Thoracic aorta (tissue), 2 donors: ENCODE measurements around the gene SLC22A5. TPM values are rescaled to one million over a fixed set of nuclear protein-coding genes. Genes with fewer than 3 reads are reported as not detected.

ENCODE experiments used
- ATAC-seq: fragments of 150-250 bp; one replicate; pipeline ENCODE4 v1.8.0; 2017; ENCODE audit warnings: low read depth; ENCODE audit not compliant: insufficient number of reproducible peaks, low FRiP score
- DNase-seq: peaks from one replicate; pipeline ENCODE4 v3.0.0-alpha.2; 2020; ENCODE audit warnings: low spot score
- H3K27ac ChIP-seq, 2 donors: fragments of 200-600 bp; sonication (generic); 1 replicate in 1 of 2; 2 replicates in 1 of 2; pipeline ENCODE4 v1.5.1; 2016; ENCODE audit warnings: mild to moderate bottlenecking in 2 of 2, moderate library complexity in 2 of 2
- H3K27me3 ChIP-seq: fragments of 200-600 bp; sonication (generic); replicated peaks from 2 replicates; pipeline ENCODE4 v1.6.0; 2016; ENCODE audit warnings: mild to moderate bottlenecking; ENCODE audit not compliant: insufficient read depth
- H3K36me3 ChIP-seq: fragments of 200-600 bp; sonication (generic); one replicate; pipeline ENCODE4 v1.5.1; 2016
- H3K4me1 ChIP-seq, 2 donors: fragments of 200-600 bp; sonication (generic); 1 replicate in 1 of 2; 2 replicates in 1 of 2; pipeline versions ENCODE4 v1.5.1 to v1.6.0; 2016; ENCODE audit warnings: low read depth in 2 of 2, mild to moderate bottlenecking in 1 of 2; ENCODE audit not compliant: control insufficient read depth in 1 of 2
- H3K4me3 ChIP-seq: fragments of 200-600 bp; sonication (generic); 2 replicates; pipeline ENCODE4 v1.5.1; 2016; ENCODE audit warnings: mild to moderate bottlenecking
- H3K9me3 ChIP-seq: fragments of 200-600 bp; sonication (generic); 2 replicates; pipeline ENCODE4 v1.5.1; 2016
- total RNA-seq, 2 donors: library from RNA; depleted of rRNA; stranded (reverse); fragments of >200 nt; gene quantifications; one replicate each; pipeline versions ENCODE4 v1.1.0 to v1.2.3, GENCODE V29; 2016
- TF ChIP-seq, protein P1 (sequence below): fragments of 200-600 bp; sonication (generic); IDR thresholded peaks from one replicate; pipeline ENCODE4 v1.5.1; 2019; ENCODE audit warnings: antibody characterized with exemption

The SLC22A5 gene
- total RNA-seq, 2 donors from 2014 or later = 24.9 to 30.8 TPM

DNA sequence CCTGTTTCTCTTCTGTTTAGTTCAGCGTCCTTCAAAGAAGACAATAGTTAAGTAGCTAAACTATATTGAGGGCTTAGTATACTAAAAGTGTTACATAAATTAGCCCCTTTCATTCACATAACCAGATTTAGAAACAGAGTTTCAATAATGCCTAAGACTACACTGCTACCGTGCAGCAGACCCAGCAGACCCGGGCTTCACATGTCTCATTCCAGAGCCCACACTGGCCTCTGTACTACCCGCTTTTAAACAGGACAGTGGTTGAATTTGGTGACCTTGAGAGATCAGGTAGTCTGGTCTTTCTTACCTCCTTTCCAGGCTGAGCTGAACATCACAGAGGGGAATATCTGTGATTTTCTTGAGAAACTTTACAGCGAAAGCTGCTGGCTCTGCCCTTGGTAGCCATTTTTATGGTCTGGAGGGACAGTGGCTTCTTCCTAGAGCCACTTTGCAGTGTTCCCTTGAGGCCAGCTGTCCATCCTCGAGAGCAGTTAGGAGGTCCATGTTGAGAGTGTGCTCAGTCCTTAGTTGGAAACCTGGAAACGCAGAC is 56.5 kb downstream of the SLC22A5 start:
- DNase-seq (no peak), ATAC-seq (no peak)
- Histone ChIP-seq H3K27me3 (no peaks in the 10 kb centered on the region), H3K4me3 (peak overlapping the region; percentile 27), H3K4me1 (peaks cover 69 to 95% of the 10 kb centered on the region in 2 donors), H3K9me3 (no peaks in the 10 kb centered on the region), H3K27ac (peak overlapping the region; percentile 48 to 71), H3K36me3 (no peaks in the 10 kb centered on the region)
- TF ChIP-seq, protein P1, sequence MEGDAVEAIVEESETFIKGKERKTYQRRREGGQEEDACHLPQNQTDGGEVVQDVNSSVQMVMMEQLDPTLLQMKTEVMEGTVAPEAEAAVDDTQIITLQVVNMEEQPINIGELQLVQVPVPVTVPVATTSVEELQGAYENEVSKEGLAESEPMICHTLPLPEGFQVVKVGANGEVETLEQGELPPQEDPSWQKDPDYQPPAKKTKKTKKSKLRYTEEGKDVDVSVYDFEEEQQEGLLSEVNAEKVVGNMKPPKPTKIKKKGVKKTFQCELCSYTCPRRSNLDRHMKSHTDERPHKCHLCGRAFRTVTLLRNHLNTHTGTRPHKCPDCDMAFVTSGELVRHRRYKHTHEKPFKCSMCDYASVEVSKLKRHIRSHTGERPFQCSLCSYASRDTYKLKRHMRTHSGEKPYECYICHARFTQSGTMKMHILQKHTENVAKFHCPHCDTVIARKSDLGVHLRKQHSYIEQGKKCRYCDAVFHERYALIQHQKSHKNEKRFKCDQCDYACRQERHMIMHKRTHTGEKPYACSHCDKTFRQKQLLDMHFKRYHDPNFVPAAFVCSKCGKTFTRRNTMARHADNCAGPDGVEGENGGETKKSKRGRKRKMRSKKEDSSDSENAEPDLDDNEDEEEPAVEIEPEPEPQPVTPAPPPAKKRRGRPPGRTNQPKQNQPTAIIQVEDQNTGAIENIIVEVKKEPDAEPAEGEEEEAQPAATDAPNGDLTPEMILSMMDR = no peak

DNA sequence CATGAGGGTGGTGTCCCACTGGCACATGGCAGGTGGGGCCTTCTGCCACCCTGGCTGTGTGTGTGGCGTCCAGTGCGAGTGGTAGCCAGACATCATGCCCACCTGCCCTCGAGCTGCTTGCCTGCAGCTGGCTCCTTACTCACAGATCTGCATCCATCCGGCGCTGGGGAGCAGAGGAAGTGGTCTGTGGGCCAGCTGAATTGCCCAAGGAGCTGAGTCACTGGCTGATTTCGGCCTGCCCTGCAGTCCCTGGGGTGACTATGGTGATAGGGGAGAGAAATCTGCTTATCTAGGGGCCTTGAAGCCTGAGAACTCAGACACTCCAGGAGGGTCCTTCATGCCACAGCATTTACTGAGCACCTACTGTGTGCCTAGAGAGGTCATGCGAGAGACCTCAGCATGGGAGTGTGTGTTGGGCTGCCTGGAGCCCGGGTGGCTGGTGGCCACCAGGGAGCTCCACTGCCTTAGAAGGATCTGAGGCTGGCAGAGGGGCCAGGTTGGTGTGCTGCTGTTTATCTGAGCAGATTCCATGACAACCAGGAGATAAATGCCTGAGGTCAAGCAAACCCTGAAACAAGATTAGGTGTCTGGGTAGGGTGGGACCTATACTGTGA is 57.1 kb downstream of the SLC22A5 start:
- no peaks in the 10 kb centered on the region for H3K27me3 ChIP-seq
- no peaks in the 10 kb centered on the region for H3K36me3 ChIP-seq
- DNase-seq (peak; percentile 68), ATAC-seq (peak; percentile 58)
- H3K4me1 ChIP-seq = peaks cover 63 to 89% of the 10 kb centered on the region in 2 donors
- peak overlapping the region; percentile 27 for H3K4me3 ChIP-seq
- TF ChIP-seq, protein P1 = no peak
- H3K27ac ChIP-seq = peak overlapping the region; percentile 48 to 71
- no peaks in the 10 kb centered on the region for H3K9me3 ChIP-seq

DNA sequence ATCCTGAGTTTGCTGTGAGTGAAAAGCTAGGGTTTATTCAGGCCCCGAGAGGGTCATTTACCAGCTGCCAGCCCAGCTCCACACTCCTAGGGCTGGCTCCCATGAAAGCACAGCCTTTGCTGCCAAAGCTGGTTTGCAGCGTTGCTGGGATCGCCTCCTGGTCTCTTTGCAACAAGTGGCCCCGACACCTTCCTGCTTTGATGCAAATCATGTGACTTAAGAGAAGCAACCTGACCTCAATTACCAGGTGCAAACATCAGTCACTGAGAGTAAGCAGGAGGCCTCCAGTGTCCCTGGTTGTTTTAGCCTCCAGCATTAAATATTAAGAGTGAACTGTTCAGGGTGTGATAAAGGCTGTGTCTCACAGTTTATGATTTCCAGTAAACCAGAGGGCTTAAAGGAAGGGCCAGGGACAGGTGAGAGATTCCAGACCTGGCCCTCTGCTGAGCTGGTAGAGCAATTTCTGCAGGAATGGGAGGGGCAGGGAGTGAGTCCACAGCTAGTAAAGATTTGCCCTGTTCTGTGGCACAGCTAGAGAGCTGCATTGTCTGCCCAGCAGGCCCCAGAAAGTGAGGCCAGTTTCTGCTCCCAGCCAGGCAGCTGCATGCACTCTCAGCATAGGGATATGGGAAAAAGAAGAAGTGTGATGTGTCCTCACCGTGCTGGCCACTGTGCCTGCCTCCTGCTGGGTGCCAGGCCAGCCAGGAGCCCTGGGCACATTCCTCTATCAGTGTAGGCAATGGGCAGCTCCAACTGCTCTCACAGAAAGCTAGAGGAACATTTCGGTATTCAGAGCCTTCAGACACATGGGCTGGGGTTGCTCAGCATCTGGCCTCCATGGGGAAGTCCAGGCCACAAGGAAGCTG is 58.0 kb downstream of the SLC22A5 start:
- H3K27ac ChIP-seq = peak overlapping the region; percentile 48 to 71
- TF ChIP-seq, protein P1 = no peak
- H3K4me1 ChIP-seq = peaks cover 59 to 87% of the 10 kb centered on the region in 2 donors
- H3K4me3 ChIP-seq = peak overlapping the region; percentile 27
- no peak for DNase-seq
- H3K9me3 ChIP-seq = no peaks in the 10 kb centered on the region
- no peak for ATAC-seq
- H3K27me3 ChIP-seq = no peaks in the 10 kb centered on the region
- H3K36me3 ChIP-seq = no peaks in the 10 kb centered on the region

DNA sequence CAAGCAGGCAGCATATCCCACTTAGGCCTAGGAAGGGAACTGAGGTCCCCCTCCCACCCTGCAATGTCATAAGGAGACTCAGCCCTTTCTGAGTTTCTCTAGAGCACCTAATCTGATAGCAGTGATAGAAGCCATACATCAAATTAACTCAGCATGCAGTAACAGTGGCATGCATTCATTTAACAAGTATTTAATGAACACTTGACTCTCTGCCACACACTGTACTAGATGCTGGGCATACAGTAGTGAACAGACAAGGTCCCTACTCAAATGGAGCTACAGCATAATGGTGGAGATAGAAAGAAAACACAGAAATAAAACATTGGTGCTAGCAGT is 58.6 kb downstream of the SLC22A5 start:
- Histone ChIP-seq H3K27me3 (no peaks in the 10 kb centered on the region), H3K9me3 (no peaks in the 10 kb centered on the region), H3K27ac (peak overlapping the region in 1 of 2 donors; percentile 71), H3K4me1 (peaks cover 53 to 81% of the 10 kb centered on the region in 2 donors), H3K36me3 (no peaks in the 10 kb centered on the region), H3K4me3 (no peak overlapping the region)
- ATAC-seq = no peak
- no peak for DNase-seq
- TF ChIP-seq, protein P1 = no peak
